GM18508 (cell line): ENCODE measurements around the gene EGLN2.
"Not testable (repeated sequence)": the region's sequence is repeated elsewhere in the genome, so short reads cannot be mapped to it uniquely, and the experiment has no call there.

ENCODE experiments used
- ATAC-seq: cut with Tn5 transposase; IDR thresholded peaks from one replicate; pipeline ENCODE4 v1.9.1; 2021; ENCODE audit warnings: moderate number of reproducible peaks; ENCODE audit not compliant: insufficient read depth, unreplicated experiment

The EGLN2 gene

DNA sequence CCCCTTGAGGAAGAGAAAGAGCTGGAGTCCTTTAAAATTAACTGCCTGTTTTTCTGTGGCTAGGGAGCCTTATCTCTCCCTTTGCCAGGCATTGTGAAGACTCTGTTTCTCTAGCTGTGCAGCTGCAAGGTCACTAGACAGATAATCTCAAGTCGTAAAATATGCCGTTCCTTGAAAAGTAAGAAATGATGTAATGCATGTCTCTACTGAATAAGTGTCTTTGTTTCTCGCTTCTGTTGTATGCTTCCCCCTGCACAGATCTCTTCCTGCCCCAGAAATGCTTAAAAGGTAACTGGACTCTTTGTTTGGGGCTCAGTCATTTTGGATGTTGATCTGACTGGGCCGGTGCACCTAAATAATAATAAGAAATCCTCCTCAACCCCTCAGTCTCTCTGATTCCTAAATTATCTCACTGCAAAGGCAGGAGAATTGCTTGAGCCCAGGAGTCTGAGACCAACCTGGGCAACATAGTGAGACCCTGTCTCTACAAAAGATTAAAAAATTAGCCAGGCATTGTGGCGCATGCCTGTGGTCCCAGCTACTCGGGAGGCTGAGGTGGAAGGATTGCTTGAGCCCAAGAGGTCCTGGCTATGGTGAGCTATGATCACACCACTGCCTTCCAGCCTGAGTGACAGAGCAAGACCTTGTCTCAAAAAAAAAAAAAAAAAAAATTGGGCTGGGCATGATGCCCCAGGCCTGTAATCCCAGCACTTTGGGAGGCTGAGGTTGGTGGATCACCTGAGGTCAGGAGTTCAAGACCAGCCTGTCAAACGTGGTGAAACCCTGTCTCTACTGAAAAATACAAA is 34.9 kb downstream of the EGLN2 start:
- not testable (repeated sequence) for ATAC-seq

DNA sequence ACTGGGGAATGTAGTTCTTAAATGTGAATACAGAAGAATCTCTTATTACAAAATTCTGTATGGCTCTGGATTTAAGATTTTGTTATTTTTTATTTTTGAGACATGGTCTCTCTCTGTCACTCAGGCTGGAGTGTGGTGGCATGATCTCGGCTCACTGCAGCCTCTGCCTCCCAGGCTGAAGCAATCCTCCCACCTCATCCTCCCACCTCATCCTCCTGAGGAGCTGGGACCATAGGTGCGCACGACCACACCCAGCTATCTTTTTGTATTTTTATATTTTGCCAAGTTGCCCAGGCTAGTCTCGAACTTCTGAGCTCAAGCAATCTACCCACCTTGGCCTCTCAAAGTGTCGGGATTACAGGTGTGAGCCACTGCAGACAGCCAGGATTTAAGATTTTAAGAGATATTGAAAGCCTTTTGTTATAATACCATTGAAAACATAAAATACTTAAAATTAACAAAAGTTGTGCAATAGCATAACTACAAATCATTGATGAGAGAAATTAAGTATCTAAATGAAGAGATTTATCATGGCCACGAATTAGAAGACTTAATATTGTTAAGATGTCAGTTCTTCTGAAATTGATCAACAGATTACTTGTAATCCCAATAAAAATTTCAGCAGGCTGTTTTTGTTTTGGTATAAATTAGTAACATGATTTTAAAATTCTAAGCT is 37.9 kb downstream of the EGLN2 start:
- no peak for ATAC-seq

DNA sequence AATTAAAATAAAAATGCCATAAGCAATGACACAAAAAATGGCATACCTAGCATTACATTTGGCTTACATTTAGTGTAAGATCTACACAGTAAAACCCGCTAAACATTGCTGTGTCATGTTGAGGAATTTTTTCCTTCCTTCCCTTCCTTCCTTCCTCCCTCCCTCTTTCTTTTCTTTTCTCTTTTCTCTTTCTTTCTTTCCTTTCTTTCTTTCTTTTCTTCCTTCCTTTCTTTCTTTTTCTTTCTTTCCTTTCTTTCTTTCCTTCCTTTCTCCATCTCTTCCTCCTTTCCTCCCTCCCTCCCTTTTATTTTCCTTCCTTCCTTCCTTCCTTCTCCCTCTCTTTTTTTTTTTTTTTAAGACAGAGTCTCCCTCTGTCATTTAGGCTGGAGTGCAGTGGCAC is 39.5 kb downstream of the EGLN2 start:
- not testable (repeated sequence) for ATAC-seq

DNA sequence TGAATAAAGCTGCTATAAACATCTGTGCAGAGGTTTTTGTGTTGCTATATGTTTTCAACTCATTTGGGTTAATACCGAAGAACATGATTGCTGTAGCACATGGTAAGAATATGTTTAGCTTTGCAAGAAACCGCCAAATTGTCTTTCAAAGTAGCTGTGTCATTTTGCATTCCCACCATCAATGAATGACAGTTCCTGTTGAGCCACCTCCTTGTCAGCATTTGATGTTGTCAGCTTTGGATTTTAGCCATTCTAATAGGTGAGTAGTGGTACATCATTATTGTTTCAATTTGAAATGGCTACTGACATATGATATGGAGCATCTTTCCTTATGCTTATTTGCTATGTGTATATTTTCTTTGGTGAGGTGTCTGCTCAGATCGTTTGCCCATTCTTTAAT is 43.0 kb downstream of the EGLN2 start:
- ATAC-seq = not testable (repeated sequence)

DNA sequence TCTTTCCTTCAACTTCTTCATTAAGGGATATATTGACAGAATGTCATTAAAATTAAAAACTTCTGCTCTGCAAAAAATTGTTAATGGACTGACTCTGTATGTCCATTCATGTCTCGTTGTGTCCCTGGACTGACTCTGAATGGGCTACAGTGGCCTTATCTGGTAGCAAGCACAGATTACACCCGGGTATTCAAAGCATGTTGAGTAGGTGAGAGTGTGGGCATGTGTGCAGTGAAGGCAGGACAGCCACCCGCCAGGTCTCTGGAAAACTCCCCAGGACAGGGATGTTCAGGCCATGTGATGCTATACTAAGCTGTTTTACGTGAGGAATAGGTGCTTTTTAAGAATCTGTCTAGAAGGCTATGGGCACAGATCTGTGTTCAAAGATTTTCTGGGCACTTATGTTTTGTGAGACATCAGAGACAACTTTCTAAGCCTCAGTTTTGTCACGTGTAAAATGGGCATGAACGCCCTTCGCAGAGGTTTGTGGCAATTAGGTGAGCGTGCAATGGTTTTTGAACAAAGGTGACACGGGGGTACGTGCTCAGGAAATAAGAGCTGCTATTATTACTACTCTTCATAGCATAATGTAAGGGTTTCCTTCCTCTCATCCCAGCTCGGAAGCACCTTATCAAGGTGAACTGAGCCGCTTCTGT is 44.1 kb downstream of the EGLN2 start:
- not testable (repeated sequence) for ATAC-seq

DNA sequence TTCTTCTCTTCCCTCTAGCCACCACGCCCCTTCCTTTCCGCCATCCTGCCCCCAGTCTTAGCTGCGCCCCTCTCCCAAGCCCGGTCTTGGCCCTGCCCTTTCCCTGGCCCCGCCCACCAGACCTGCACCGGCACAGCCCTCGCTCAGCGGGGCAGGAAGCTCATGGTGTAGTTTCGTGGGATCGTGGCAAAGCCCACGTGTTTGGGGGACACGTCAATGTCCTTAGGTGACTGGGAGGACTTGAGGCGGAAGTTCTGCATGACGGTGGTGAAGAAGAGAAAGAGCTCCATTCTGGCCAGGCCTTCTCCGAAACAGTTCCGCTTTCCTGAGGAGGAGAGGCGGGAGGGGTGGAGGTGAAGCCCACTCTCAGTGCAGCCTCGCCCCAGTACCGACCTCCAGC is 44.7 kb downstream of the EGLN2 start:
- ATAC-seq = not testable (repeated sequence)

DNA sequence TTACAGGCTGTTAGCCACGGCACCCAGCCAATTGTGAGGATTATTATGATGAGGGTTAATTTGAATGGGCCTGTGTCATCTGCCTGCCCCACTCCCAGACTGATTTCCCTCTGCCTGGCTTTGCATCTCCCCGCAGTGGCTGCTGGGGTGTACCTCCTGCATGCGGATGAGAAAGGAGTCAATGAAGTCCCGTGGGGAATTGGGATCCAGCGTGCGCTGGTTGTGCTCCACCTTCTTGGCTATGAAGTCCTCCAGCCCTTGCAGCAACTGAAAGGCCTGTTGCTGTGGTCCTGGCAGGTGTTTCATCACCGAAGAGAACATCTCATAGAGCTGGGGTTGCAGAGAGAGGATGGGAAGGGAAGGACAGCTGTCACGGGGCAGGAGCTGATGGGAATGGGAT is 47.7 kb downstream of the EGLN2 start:
- ATAC-seq = not testable (repeated sequence)

DNA sequence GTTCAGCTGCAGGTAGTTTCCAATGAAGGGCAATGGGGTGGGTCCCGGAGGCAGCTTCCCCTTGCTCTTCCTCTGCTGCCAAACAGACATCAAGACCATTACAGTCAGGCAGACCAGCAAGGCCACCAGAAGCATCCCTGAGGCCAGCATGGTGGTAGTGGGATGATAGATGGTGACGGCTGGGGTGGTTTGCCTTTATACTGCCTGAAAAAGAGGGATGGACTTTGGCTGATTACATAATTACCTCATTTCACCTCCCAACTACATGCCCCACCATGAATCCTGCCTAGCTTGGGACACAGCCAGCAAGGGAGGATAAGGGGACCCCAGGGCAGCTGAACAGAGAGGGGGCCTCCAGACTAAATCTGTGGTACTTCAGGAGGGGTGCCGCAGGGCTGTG is 51.3 kb downstream of the EGLN2 start, which contains the start of gene CYP2A6:
Gene CYP2A6 (minus strand): TSS at position 171 of the 400 bp plus-strand sequence. CDS start 21 bp downstream, at position 150.
- not testable (repeated sequence) for ATAC-seq

DNA sequence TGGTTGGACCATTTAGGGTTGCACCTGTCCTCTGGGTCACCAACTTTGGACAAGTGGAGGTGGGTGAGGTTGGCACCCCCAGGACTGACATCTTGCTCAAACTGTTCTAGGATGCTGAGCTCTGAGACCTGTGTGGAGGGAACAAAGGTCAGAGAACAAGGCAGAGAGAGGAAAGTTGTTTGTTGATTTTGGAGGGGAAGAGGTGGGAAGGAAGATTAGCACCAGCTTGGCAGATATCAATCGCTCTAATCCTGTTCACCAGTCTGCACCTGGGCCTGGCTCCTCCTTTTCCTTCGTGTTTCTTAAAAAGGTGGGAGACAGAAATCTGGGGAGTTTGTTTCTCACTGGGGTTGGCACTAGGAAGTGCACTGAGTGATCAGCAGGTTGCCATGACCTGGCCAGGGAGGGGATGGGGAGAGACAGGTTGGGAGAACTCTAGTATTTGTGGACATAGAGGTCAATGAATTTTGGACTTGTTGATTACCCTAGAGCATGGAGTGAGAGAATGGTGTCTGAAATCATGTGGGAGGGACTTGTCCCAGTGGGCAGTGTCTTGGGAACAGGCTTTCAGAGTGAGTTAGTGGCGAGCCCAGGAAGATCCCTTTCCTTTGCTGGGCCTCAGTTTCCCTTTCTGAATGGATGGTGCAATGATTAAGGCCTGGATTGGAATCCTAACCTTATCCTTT is 53.6 kb downstream of the EGLN2 start:
- not testable (repeated sequence) for ATAC-seq
